ENCODE data around the gene MAEA.

DNA sequence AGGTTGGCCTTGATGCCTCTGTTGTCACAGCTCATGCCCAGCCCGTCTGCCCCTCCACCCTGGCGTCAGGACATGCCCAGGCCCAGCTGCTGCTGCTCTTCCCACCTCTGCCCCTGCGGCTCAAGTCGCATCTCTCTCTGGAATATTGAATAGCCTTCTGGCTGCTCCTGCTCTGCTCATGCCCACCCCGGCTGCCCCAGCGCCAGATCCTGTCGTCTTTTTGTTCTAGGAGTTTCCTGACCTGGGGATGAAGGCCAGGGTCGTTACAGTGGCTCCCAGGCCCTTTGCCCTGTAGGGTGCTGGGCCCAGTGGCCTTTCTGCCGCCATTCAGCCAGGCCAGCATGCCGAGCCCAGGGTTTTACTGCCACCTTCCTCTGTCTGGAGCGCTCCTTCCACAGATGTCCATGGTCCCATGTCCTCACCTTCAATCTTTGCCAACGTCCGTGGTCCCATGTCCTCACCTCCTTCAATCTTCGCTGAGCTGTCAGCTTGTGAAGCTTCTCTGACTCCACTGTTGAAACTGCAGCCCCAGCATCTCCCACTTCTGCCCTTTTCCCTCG is 9.7 kb downstream of the MAEA start:
- TF ChIP-seq POLR2A (IDR thresholded peaks at IDR 0.05): no peak
- TF ChIP-seq, protein P1, sequence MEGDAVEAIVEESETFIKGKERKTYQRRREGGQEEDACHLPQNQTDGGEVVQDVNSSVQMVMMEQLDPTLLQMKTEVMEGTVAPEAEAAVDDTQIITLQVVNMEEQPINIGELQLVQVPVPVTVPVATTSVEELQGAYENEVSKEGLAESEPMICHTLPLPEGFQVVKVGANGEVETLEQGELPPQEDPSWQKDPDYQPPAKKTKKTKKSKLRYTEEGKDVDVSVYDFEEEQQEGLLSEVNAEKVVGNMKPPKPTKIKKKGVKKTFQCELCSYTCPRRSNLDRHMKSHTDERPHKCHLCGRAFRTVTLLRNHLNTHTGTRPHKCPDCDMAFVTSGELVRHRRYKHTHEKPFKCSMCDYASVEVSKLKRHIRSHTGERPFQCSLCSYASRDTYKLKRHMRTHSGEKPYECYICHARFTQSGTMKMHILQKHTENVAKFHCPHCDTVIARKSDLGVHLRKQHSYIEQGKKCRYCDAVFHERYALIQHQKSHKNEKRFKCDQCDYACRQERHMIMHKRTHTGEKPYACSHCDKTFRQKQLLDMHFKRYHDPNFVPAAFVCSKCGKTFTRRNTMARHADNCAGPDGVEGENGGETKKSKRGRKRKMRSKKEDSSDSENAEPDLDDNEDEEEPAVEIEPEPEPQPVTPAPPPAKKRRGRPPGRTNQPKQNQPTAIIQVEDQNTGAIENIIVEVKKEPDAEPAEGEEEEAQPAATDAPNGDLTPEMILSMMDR (IDR thresholded peaks at IDR 0.05): no peak
- no peak for TF ChIP-seq EP300 (IDR thresholded peaks at IDR 0.05)

Measured in ovary (tissue), 3 donors.